Stimulated activated CD4-positive, alpha-beta T cell treated with anti-CD3 and anti-CD28 coated beads, Interleukin-4, amount 100 ng/mL, for 48 hours (primary cell): ENCODE measurements around the gene CTBP2.
"Not testable (repeated sequence)": the region's sequence is repeated elsewhere in the genome, so short reads cannot be mapped to it uniquely, and the experiment has no call there.

Source experiments
- DNase-seq, 2 donors: peaks; one replicate each; pipeline ENCODE4 v3.0.0-alpha.2; 2020; ENCODE audit warnings: low read depth in 2 of 2

The CTBP2 gene

DNA sequence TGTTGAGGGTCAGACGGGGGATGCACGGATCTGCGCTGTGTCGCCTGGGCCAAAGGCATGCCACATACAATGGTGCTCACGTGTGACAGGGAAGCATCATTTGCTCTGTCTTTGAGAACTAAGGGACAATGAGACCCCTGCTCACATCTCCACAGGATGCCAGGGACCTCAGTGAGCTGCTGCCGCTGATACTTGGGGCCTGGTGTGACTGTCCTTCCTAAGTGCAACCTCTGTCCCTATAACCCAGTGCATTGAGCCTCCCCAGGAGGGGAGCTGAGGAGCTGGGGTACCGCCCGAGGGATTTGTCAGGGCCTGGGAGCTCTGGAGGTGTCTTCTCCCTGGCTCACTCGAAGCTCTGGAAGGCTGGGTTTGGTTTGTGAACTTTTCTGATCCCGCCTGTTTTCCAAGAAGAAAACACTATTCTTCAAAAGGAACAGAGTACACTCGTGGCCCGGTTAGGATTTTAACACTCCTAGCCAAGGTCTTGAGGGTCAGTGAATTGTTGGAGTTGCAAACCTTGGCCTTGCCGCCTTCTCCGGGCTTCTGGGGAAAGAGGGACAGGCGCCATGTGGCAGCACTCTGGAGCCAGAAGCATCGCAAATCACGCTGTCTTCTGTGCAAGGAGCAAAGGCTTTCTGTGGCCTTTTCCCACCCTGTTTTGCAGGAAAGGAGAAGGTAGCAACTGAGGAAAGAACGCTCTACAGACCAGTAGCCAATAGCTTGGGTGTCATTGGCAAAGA lies 26.2 kb upstream of the CTBP2 start:
- DNase-seq, result no peak

DNA sequence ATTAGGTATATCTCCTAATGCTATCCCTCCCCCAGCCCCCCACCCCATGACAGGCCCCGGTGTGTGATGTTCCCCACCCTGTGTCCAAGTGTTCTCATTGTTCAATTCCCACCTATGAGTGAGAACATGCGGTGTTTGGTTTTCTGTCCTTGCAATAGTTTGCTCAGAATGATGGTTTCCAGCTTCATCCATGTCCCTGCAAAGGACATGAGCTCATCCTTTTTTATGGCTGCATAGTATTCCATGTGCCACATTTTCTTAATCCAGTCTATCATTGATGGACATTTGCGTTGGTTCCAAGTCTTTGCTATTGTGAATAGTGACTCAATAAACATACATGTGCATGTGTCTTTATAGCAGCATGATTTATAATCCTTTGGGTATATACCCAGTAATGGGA lies 18.7 kb upstream of the CTBP2 start:
- DNase-seq, result not testable (repeated sequence)

DNA sequence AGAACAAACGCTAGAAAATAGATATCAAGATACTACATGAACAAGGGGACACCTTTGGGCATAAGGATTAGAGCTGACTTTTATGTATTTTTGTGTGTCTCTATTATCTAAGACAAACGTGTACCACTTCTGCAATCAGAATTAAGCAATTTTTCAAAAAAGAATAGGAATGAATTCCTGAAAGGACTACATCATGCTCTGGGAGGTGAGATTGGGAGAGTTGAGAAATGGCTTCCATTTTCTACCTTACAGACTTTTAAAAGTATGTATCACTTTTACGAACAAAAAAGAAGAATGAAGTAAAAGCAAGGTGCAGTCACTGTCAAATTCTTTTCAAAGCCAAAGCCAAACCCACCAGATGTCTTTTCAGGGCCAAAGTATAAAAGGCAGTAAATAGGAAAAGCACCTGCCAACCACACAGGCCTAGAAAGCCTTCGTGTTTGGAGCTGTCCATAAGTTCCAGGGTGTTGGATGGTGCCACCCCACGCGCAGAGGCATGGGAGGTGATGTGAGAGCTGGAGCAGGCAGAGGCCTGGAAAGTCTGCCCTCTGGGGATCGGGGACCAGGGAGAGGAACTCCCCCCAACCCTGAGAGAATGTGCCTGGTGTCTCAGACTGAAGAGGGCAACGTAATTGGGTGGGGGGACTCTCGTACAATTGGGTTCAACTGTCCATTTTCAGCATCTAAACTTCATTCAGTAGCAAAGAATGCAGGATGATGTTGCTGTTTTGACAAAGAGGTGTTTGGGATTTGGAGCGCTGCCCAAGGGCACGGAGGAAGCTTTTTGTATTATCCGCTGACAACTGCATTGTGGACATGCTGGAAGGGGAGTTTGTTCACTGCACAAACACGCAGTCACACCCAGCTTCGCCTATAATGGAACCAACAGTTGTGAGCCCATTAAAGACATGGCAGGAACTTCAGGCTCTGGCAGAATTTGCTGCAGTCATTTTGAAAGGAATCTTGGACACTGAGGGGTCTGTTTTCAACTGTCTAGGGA lies 17.6 kb upstream of the CTBP2 start:
- DNase-seq, result no peak

DNA sequence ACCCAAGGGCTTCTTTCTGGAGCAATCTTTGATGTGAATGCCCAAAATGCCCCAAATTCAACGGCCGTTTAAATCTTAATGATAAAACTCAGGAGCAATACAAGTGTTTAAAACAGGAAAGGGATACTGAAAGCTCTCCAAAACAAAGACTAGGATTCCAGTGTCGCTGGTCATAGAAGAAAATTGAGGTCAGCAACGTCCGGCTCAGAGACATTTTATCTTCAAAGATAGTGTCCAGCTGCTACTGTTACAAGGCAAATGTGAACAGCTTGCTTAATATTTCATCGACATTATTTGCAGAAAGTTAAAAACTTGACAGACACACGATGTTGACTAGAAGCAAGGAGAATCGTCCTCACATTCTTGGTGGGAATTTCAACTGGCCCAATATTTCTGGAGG lies 15.4 kb upstream of the CTBP2 start:
- no peak for DNase-seq

DNA sequence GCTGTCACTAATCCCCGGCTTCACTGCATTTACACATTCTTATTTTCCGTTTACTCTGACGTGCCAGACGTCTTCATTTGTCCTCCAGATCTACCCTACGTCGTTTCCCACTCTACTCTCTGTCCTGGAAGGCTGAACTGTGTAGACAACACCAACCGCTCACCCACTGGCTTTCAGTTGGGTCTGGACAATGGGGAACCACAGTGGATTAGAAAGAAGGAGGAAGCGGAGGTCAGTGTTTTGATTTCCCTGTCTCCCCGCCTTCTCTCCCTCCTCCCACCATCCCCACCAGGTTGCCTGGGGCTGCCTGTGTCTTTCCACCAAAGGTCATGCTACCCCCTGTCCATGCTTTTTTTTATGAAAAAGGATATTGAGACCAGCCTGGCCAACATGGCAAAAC lies 14.0 kb upstream of the CTBP2 start:
- DNase-seq, result no peak

DNA sequence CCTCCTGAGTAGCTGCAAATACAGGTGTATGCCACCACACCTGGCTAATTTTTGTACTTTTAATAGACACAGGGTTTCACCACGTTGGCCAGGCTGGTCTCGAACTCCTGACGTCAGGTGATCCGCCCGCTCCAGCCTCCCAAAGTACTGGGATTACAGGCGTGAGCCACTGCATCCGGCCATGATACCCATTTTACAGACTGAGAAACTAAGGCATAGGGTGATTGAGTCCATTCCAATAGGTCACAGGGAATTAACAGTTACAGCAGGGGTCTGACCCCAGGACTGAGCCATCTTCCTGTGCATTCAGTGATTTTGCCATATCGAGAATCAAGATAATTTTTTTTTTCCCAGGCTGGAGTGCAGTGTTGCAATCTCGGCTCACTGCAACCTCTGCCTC lies 12.3 kb upstream of the CTBP2 start:
- no peak for DNase-seq

DNA sequence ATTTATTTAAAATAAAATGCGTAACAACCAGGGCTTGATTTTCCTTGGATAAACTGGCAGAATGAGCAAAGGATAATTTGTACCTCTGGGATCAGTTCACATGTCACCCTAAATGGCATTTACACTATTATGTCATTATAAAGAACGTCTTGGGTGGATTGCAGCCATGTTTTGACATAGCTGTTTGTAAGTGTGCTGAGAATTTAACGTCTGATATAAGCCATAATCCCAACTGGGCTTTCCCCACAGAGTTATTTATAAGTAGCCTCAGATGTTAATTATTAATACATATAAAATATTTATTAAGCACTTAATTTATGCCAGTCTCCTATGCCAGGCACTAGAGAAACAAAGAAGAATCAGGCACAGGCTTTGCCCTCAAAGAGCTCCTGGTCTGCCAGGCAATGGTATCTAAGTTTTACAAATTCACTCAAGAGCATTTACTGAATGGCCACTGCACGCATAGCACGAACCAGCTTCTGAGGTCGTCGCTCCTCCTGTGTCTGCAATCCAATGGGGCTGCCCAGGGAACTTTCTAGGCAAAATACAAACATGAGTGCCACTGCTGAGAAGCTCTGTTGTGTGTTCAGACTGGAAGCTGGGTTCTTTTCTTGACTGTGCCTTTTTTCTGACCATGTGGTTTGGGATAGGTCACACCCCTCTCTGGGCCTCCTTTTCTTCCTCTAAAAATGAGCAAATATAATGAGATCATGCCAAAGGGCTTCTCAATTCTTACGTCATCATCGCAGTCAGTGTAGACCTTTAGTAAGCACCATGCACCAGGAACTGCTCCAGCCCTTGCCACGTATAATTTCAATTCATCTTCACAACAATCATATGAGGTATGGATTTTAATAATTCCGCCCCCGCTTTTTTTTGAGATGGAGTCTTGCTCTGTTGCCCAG lies 11.3 kb upstream of the CTBP2 start:
- no peak for DNase-seq

DNA sequence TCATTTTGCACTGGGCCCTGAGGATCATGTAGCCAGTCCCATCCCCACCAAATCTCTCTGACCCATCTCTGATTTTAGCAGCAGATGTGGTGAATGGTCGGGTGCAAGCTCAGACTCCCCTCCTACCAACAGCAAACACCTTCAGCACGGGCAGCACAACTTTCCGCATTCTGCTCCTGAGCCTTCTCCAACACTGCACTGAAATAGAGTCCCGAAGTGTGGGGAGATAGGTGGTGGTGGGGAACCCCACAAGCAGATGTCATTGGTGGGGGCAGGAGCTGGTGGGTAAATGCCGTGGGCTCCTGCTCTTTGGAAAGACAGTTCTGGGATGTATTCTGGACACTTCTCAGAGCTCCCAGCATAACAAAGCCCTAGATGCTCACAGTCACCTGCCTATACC lies 9.6 kb upstream of the CTBP2 start:
- DNase-seq, result no peak

DNA sequence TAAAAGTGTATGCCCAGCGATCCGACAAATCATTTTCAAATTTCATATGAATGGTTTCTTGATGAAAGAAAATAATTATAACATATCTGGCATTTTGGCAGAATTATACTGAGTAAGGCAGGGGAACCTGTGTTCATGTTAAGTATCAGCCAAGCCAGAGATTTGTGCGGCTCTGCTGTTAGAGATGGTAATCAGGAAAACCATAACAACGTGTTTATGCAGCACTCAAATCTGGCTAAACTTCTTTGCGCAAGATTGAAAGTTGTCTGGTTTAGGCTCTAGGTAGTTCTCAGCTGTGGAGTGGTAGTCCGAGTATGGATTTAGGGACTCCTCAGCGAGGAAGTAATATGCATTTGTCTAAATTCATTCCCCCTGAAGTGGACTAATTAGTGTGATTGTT lies 8.9 kb upstream of the CTBP2 start:
- DNase-seq, result no peak

DNA sequence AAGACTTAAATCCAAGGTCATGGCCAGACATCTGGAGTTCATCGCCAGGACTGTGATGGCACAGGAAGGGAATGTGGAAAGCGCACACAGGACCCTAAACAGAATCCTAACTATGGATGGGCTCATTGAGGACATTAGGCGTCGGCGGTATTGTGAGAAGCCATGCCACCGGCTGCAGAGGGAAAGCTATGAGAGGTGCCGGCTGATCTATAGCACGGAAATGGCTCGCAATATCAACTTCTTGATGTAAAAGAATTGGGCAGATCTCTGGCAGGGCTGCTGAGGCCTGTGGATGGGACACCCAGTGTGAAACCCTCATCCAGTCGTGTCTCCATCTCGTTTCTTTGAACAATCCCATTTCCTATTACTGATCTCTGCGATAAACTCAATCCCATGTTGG lies 6.3 kb upstream of the CTBP2 start:
- no peak for DNase-seq

DNA sequence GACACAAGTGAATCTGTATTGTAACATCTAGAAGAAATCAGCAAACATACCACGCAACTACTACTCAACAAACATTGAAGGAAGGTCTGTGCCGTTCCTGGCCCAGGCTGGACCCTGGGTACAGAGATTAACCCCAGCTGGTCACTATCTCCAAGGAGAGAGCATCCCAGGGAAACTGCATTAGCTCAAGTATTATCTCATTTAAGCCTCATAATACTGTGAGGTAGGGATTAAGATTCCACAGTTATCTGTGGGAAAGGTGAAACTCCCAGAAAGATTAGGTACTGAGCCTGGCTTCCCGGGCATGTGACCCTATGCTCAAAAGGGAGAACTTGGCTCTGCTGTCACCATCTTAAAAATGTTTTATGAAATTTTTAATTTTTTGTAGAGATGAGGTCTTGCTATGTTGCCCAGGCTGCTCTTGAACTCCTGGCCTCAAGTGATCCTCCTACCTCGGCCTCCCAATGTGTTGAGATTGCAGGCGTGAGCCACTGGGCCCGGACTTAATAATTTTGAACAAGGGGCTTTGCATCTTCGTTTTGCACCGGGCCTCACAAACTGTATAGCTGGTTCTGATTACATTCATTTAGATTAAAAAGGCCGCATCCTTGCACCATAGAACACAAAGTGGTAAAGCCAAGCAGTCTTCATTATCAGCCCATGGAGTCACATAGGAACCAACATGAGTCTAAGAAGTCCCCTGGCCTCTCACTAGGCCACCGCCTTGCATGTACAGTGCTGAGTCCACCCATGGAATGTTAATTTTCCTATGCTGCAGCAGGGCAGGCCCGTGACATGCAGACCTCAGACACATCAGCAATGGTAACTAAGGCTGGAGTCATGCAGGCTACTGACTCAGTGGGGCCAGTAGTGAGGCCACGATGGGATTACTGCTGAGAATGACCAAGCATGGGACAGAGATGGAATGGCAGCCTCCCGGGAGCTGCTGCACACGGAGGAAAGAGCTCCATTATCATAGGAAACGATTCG lies 5.5 kb upstream of the CTBP2 start:
- no peak for DNase-seq

DNA sequence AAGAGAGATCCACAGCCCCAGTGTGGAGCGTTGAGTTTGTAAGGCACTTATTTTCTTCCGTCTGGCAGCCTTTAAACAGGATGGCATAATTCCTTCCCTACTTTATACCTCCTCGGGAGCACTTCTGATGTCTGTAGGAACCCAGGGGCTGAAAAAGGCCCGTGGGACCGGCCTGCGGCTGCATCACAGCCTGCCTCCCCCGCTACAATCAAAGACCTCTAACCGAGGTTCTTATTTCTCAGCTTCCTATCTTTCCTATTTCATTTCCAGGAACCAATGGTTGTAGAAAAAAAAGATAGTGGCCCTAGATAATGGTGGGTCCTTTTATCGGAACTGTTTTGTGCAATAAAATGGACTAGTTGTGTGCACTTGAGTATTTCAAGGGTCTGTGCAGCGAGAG lies 4.1 kb upstream of the CTBP2 start:
- no peak for DNase-seq

DNA sequence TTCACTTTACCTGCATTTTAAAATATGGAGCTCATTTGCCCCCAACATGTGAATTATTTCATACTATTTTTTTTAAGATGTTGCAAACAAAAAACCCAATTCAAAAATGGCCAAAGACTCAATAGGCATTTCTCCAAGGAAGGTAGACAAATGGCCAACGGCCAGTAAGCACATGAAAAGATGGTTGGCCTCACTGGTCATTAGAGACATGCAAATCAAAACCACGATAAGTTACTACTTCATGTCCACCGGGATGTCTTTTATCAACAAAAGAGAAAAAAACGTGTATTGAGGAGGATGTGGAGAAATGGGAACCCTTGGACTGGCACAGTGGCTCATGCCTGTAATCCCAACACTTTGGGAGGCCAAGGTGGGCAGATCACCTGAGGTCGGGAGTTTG lies 3.4 kb upstream of the CTBP2 start:
- DNase-seq, result no peak

DNA sequence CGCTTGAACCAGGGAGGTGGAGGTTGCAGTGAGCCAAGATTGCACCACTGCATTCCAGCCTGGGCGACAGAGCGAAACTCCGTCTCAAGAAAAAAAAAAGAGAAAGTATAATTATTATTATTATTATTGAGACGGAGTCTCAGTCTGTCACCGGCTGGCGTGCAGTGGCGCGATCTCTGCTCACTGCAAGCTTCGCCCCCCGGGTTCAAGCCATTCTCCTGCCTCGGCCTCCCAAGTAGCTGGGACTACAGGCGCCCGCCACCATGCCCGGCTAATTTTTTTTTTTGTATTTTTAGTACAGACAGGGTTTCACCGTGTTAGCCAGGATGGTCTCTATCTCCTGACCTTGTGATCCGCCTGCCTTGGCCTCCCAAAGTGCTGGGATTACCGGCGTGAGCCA lies 2.9 kb upstream of the CTBP2 start:
- DNase-seq, result not testable (repeated sequence)

DNA sequence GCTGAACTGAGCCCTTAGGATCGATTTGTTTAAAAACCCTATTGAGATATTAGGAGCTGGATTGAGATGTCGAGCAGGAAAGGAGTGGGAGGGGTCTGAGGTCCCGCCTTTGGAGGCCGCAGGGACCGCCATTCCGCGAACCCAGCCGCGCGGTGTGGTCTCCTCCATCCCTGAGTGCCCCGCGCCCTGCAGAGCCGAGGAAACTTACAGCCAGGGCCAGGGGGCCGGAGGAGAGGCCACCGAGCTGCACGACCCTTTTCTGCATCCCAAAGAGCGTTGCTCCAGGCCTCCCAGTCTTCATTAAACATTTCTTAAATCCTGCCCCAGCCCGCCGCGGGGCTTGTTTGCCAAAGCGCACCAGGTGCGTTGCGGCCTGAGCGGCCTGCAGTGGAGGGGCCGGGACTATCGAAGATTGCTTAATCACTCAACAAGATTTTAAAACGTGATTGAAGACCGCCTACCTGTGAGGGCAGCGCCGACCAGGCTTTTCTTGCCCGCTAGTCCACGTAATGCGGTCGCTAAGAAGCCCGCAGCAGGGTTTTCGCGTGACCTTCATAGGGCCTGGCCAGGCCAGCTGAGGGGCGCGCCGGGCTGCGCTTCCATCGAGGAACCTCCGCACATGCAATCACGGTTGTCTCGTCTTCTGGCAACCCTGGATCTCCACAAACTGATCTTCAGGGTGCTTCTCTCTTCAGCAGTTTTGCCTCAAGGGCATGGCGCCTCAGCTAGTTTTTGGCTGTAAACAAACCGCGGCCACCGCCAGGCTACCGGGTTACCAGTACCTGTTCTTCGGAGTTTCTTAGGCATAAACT lies 2.0 kb upstream of the CTBP2 start:
- DNase-seq, result no peak

DNA sequence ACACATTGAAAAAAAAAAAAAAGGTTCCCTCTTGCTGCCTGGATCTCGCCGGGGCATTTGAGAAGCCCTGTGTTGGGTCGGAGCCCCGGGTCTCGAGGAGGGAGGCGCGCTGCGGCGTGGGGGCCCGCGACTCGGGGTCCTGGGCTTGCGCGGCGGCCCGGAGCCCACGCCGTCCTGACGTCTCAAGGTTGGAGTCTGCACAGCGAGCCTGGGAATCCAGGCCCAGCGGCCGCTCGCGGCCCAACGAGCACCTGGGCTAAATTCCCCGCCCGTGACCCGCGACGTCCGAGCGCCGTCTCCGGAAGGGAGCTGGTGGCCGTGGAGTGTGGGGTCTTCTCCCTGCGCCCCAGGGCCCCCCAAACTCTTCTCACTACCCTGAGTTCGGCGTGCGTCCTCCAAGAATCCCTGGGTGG lies 1.4 kb upstream of the CTBP2 start:
- no peak for DNase-seq

DNA sequence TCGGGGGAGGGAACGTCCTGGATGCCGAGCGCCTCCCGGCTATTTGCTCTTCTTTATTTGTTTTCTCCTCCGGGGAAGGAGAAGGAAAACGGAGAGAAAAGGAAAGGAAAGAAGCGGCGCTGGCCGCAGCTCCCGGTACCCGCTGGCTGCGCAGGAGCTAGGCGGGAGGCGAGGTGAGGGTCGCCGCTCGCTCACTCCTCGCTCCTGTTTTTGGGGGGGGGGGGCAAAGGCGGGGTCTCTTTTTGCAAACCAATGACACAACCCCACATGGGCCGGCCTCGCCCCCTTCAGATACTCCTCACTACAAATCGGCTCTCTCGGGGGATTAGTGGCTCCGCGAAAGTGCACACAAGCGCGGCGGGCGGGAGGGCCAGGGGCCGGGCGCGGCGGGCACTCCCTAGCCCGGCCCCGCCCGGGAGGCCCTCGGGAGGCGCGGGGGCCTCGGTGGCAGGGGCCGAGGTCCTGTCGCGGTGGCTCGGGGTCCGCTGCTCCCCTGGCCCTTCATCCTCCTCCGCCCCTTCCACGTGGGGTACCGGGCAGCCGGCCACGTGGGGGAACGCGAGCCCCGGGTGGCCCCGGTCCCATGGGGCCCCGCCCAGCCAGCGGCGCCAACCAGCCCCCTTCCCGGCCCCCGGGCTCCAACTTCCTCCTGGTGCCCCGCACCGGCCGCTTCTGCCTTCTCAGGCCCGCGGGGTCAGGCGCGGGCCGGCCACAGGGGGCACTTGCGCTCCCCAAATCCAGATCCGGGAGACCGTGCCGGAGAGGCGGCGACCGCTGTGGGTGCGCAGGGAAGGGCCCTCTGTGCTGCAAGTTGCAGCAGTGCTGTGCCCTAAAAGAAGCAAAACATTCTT lies 718 bp upstream of the CTBP2 start:
- DNase-seq, result no peak

DNA sequence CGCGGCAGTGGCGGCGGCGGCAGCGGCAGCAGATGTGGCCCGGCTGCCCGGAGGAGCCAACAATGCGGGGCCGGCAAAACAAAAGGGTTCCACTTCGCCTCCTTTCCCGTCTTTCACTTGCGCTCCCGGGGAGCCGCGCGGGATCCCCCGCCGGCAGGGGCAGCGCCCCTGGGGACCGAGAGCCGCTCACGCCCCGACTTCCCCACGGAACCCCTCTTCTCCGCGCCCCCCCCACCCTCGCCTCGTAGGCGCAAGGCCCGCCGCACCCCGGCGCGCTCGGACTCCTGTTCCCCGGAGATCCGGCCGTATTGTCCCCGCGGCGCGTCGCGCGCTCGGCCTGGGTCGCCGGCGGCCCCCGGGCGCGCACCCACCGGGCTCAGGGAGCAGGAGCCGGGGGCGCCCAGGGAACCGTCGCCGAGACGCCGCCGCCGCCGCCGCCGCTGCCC lies 854 bp downstream of the CTBP2 start:
- DNase-seq, result no peak
